Lower lobe of right lung (tissue), 2 donors: ENCODE results near the gene EXOG. TPM values are rescaled to one million over a fixed set of nuclear protein-coding genes. Genes with fewer than 3 reads are reported as not detected.

ENCODE experiments used
- ATAC-seq, 2 donors: fragments of 200-7000 bp; cut with Tn5 transposase; one replicate each; pipeline ENCODE4 v1.9.1; 2020 to 2022; ENCODE audit warnings: mild to moderate bottlenecking in 2 of 2, moderate library complexity in 2 of 2
- DNase-seq: peaks from one replicate; pipeline ENCODE4 v3.0.0-alpha.2; 2020
- H3K27ac ChIP-seq: fragments of 200-600 bp; one replicate; pipeline ENCODE4 v1.8.0; 2022
- H3K27me3 ChIP-seq: fragments of 200-600 bp; one replicate; pipeline ENCODE4 v1.8.0; 2022; ENCODE audit warnings: low read depth
- H3K36me3 ChIP-seq: fragments of 200-600 bp; one replicate; pipeline ENCODE4 v1.8.0; 2022; ENCODE audit warnings: mild to moderate bottlenecking
- H3K4me1 ChIP-seq: fragments of 200-600 bp; one replicate; pipeline ENCODE4 v1.8.0; 2022
- H3K4me3 ChIP-seq: fragments of 200-600 bp; one replicate; pipeline ENCODE4 v1.8.0; 2022; ENCODE audit warnings: mild to moderate bottlenecking
- H3K9me3 ChIP-seq: fragments of 200-600 bp; one replicate; pipeline ENCODE4 v1.8.0; 2022
- CTCF ChIP-seq: fragments of 200-600 bp; IDR thresholded peaks from one replicate; pipeline ENCODE4 v1.8.0; 2022; ENCODE audit warnings: antibody characterized with exemption, mild to moderate bottlenecking
- intact Hi-C: fragments of 100-400 bp; cut with DNase I; formaldehyde crosslinking; loops from one replicate; pipeline ENCODE4 v1.11.0; 2022
- total RNA-seq: library from RNA; stranded (reverse); fragmentation: NEBNext Ultra II Directional; extraction: Animal tissue kit (Norgen Biotek cat#: 25700); gene quantifications from one replicate; pipeline ENCODE4 v1.2.1, GENCODE V29; 2021
- donor health status: DM: no; HTN: yes; CAD: no; lungs with severe emphysema.

The EXOG gene
- total RNA-seq, 1 donor from 2014 or later: 12.3 TPM

GRCh38 chr3:38454178-38454883 is 41.8 kb upstream of the EXOG start:
- intact Hi-C loops: no loop called here
- Histone ChIP-seq H3K9me3 (no peaks in the 10 kb centered on the region), H3K36me3 (no peaks in the 10 kb centered on the region), H3K4me3 (peak overlapping the region; percentile 93), H3K27me3 (no peaks in the 10 kb centered on the region), H3K27ac (peak overlapping the region; percentile 89), H3K4me1 (peaks cover 36% of the 10 kb centered on the region)
- ATAC-seq (peak; percentile 60 to 69), DNase-seq (peak; percentile 68)
- no peak for TF ChIP-seq CTCF

- Histone ChIP-seq H3K36me3 (no peaks in the 10 kb centered on the region), H3K9me3 (no peaks in the 10 kb centered on the region), H3K4me1 (peaks cover 43% of the 10 kb centered on the region), H3K4me3 (peak overlapping the region; percentile 93), H3K27me3 (no peaks in the 10 kb centered on the region), H3K27ac (peak overlapping the region; percentile 89)
- intact Hi-C loops: no loop called here
- DNase-seq (peak; percentile 75), ATAC-seq (peak; percentile 74 to 80)
- no peak for TF ChIP-seq CTCF
These were observed 41.1 kb upstream of the EXOG start for GRCh38 chr3:38454884-38455638.

GRCh38 chr3:38455639-38456430 is 40.3 kb upstream of the EXOG start:
- H3K36me3 ChIP-seq: no peaks in the 10 kb centered on the region
- peaks cover 51% of the 10 kb centered on the region for H3K4me1 ChIP-seq
- DNase-seq: peak; percentile 55
- H3K4me3 ChIP-seq: peak overlapping the region; percentile 93
- intact Hi-C loops: no loop called here
- no peaks in the 10 kb centered on the region for H3K9me3 ChIP-seq
- H3K27me3 ChIP-seq: no peaks in the 10 kb centered on the region
- peak overlapping the region; percentile 89 for H3K27ac ChIP-seq
- no peak for TF ChIP-seq CTCF
- ATAC-seq: peak in 1 of 2 donors; percentile 0

- no peak overlapping the region for H3K4me3 ChIP-seq
- ATAC-seq (no peak), DNase-seq (no peak)
- H3K27ac ChIP-seq: no peak overlapping the region
- H3K36me3 ChIP-seq: no peaks in the 10 kb centered on the region
- no peaks in the 10 kb centered on the region for H3K9me3 ChIP-seq
- intact Hi-C loops: no loop called here
- no peaks in the 10 kb centered on the region for H3K27me3 ChIP-seq
- peaks cover 56% of the 10 kb centered on the region for H3K4me1 ChIP-seq
- TF ChIP-seq CTCF: peak; percentile 8
These were observed 38.8 kb upstream of the EXOG start for GRCh38 chr3:38457111-38458003.
